ENCODE data around the gene PPP2R2C.

PPP2R2C gene

GRCh38 chr4:6446538-6447451 is 25.6 kb downstream of the PPP2R2C start:
- DNase-seq = no peak

GRCh38 chr4:6446130-6446482 is 26.3 kb downstream of the PPP2R2C start:
- no peak for DNase-seq

GRCh38 chr4:6445403-6446129 is 26.8 kb downstream of the PPP2R2C start:
- DNase-seq = no peak

- no peak for DNase-seq
Observed at GRCh38 chr4:6444582-6444981, 27.8 kb downstream of the PPP2R2C start.

GRCh38 chr4:6443035-6444023 is 29.1 kb downstream of the PPP2R2C start:
- DNase-seq = no peak

GRCh38 chr4:6442555-6442954 is 29.9 kb downstream of the PPP2R2C start:
- no peak for DNase-seq

DNA sequence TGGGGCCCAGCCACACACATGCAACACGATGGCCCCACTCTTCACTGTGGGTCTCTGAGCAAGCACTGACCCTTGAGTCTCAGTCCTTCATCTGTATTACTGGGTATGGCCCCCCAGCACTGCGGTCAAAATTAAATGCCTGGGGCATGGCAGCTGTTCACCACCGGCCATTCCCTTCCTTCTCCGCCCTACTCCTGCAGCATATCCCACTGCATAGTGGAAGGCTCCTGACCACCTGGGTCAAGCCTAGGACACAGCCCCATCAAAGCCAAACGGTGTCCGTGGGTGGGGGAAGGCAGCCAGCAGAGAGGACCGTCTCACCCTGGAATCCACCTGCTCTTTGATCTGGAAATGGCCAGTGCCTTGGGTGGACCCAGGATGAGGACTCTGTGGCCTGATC is 30.7 kb downstream of the PPP2R2C start:
- DNase-seq = no peak

GRCh38 chr4:6441202-6441582 is 31.2 kb downstream of the PPP2R2C start:
- DNase-seq = no peak

DNA sequence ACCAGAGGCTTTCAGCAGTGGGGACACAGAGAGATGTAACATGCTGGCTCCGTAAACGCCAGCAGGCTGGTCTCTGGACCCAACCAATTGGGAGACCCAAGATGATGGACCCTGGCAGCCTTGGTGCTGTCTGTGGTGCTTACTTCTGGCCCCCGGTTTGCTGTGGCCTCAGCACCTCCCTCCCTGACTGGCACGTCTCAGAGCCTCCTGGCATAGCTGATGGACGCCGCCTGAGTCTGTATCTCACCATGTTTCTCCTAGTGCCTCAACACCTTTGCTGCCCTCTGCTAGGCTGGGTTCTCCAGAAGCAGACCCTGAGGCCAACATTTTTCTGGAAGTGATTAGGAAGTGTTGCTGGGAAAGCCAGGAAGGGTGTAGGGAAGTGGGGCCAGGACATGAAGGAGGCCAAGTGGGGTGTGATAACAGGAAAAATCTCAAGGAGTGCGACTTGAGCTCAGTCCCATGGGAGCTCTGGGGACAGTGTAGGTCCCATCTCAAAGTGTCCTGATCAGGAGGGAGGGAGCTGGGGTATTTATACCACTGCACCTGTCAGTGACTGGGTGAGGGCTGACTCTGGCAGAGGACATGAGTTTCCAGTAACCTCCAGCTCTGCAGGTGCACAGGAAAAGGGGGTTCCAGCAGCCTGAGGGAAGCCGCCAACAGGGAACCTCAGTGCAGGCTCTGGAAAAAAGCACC is 31.8 kb downstream of the PPP2R2C start:
- DNase-seq = no peak

DNA sequence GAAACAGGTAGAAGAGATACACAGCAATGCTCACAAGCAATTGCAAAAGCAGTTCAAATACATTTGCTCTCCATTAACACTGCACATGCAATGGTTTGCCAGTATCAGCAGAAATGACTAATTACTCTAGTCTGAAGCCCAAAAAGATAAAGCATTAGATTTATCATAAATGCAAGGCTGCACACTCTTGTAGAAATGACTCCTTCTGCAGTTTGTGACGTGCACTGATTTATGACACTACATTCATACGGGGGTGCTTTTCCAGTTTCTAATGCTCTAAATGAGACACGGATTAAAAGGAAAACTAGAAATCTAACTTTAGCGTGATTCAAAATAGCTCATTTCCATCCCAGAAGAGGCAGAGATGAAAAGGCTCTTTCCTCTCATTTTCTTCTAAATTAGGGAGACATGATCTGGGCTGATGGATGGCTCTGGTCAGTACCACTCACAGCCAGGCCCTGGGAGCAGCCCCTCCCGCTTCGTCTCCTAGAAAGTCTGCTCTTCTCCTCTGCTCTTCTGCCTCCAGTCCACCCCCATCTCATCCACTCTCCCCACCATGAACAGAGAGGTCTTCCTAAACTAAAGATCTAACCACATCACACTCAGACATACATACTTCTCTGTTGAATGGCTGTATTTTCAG is 33.2 kb downstream of the PPP2R2C start:
- DNase-seq = no peak

- no peak for DNase-seq
Observed at GRCh38 chr4:6437826-6438238, 34.6 kb downstream of the PPP2R2C start.

GRCh38 chr4:6435010-6435409 is 37.4 kb downstream of the PPP2R2C start:
- no peak for DNase-seq

- no peak for DNase-seq
Observed at GRCh38 chr4:6430927-6431326, 41.5 kb downstream of the PPP2R2C start.

- DNase-seq = no peak
Observed at GRCh38 chr4:6427439-6428090, 44.8 kb downstream of the PPP2R2C start.

DNA sequence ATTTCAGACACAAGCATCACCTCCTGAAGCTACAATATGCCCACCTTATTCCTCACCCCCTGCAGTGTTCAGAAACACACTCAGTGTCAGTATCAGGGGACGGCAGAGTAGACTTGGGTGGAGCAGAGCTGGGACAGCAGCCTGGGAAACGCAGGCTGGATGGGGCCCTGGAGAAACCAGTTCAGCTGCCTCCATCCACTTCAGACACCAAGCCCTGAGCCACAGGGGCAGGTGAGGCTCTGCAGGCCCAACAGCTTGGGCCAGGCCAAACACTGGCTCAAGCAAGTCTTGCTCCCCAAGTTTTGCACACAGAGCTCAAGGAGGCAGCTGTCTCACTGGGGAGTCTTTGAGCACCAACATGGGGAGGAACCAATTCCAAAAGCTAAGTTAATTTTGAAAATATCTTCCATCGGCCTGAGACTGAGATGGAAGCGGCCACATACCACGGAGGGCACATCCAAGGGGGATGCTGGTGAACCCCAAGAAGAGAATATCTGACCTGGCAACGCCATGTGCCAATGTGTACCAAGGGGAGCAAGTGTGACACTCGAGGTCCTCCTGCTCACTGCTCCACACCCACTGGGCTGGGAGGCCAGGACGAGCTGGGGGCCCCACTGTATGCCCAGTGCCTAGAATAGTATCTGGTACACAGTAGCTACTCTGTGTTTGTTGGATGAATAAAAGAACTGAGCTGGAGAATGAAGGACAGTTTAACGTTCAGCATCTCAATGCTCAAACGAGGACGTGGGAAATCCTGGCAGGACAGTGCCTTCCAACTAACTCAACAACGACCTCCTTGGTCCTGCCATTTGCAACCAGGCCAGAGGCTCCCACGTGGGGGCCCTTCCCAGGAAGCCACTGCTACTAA is 45.6 kb downstream of the PPP2R2C start:
- no peak for DNase-seq

DNA sequence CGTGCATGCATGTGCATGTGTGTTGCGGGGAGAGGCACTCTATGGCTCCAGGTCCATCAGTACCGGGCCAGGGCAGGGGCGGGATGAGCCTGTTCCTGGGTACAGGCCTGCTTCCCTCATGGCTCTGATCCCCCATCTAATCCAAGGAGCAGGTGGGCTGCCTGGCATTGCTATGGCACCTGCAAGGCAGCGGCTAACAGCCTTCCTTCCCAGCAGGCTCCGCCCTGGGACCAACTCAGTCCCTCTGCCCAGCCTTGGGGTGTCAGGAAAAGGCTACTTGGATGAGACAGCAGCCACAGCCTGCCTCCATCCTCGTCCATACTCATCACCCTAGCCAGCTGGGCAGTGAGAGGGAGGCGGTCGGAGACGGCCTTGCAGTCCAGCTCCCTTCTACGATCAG is 46.5 kb downstream of the PPP2R2C start:
- DNase-seq = no peak

GRCh38 chr4:6425336-6425735 is 47.1 kb downstream of the PPP2R2C start:
- no peak for DNase-seq

- DNase-seq = no peak
Observed at GRCh38 chr4:6424425-6424824, 48.0 kb downstream of the PPP2R2C start.

DNA sequence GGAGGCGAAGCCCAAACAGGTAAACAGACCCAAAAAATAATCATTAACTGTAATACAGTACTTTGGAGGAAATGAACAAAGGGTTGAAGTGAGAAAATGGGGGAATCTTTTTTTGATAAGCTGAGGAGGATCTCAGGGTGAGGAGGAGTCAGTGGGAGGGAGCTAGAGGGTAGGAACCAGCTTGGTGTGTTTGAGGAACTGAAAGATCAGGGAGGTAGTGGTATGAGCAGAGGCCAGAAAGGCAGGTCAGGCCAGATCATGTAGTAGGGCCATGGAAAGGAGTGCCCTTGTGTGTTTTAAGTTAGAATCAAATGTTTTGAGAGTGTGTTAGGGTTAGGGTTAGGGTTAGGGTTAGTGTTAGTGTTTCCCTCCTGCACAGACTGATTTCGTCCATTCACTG is 48.8 kb downstream of the PPP2R2C start:
- DNase-seq = no peak

DNA sequence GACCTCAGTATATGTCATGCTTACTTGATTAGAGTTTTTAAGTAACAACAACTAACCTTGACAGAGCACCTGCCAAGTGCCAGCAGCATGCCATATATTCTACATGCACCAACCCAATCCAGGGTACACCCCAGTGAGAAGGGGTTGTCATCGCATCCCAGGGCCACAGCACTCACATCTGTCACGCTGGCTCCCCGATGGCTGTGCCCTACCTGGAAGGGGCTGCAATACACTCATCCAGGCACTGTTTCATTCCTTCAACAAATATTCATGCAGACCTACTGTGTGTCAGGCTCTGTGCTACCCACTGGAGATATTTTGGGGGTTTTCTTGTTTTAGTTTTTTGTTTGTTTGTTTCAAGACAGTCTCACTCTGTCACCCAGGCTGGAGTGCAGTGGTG is 49.5 kb downstream of the PPP2R2C start:
- DNase-seq = no peak

Measured in fibroblast of skin of back (primary cell).